ENCODE measurements around the gene FLT3LG. TPM values are rescaled to one million over a fixed set of nuclear protein-coding genes. Genes with fewer than 3 reads are reported as not detected.
"Not testable (repeated sequence)": the region's sequence is repeated elsewhere in the genome, so short reads cannot be mapped to it uniquely, and the experiment has no call there.

Gene FLT3LG
- total RNA-seq, 2 donors from 2014 or later, result 4.9 to 6.0 TPM

- DNase-seq (no peak), ATAC-seq (no peak)
- intact Hi-C loops (cut with DNase I), result loop anchor here (5.0 to 10.0 kb wide), 2 partner anchors 48 to 215 kb away; no protein-coding TSS in a partner anchor
These were observed 34.2 kb upstream of the FLT3LG start for GRCh38 chr19:49439836-49440235.

GRCh38 chr19:49440439-49441209 lies 33.4 kb upstream of the FLT3LG start:
- ATAC-seq, result no peak
- intact Hi-C loops (cut with DNase I), result loop anchor here (5.0 to 10.0 kb wide), 2 partner anchors 48 to 216 kb away; no protein-coding TSS in a partner anchor

GRCh38 chr19:49441210-49441959 lies 32.6 kb upstream of the FLT3LG start, which contains the start of gene SLC17A7:
SLC17A7 (minus strand) TSS chr19:49441527; CDS start chr19:49441379, 148 bp downstream.
- ATAC-seq (peak in 1 of 2 donors; percentile 2), DNase-seq (peak; percentile 53)
- intact Hi-C loops (cut with DNase I), result loop anchor here (5.0 to 10.0 kb wide), 2 partner anchors 49 to 217 kb away; no protein-coding TSS in a partner anchor

More at GRCh38 chr19:49440439-49441209, 33.4 kb upstream of the FLT3LG start:
- no peak for DNase-seq

- DNase-seq, result no peak
These were observed 32.1 kb upstream of the FLT3LG start for GRCh38 chr19:49441960-49442350.

GRCh38 chr19:49442354-49442753 lies 31.7 kb upstream of the FLT3LG start:
- intact Hi-C loops (cut with DNase I), result loop anchor here (5.0 to 10.0 kb wide), 2 partner anchors 50 to 218 kb away; no protein-coding TSS in a partner anchor
- DNase-seq (peak; percentile 61), ATAC-seq (peak in 1 of 2 donors; percentile 0)

More at GRCh38 chr19:49441960-49442350, 32.1 kb upstream of the FLT3LG start:
- no peak for ATAC-seq
- intact Hi-C loops (cut with DNase I), result loop anchor here (5.0 to 10.0 kb wide), 2 partner anchors 50 to 217 kb away; no protein-coding TSS in a partner anchor

- intact Hi-C loops (cut with DNase I), result loop anchor here (1.0 to 10.0 kb wide), 3 partner anchors 51 to 218 kb away; no protein-coding TSS in a partner anchor
- DNase-seq (peak; percentile 97), ATAC-seq (peak; percentile 85 to 89)
These were observed 31.1 kb upstream of the FLT3LG start for GRCh38 chr19:49442771-49443365.

GRCh38 chr19:49443366-49444099 lies 30.5 kb upstream of the FLT3LG start:
- intact Hi-C loops (cut with DNase I), result loop anchor here (1.0 to 10.0 kb wide), 3 partner anchors 51 to 219 kb away; no protein-coding TSS in a partner anchor
- ATAC-seq (peak; percentile 91 to 92), DNase-seq (peak; percentile 97)

GRCh38 chr19:49444100-49444700 lies 29.8 kb upstream of the FLT3LG start:
- ATAC-seq, DNase-seq: not testable (repeated sequence)
- intact Hi-C loops (cut with DNase I), result loop anchor here (5.0 to 10.0 kb wide), 2 partner anchors 52 to 219 kb away; no protein-coding TSS in a partner anchor

GRCh38 chr19:49445997-49446396 lies 28.0 kb upstream of the FLT3LG start:
- no peak for ATAC-seq
- intact Hi-C loops (cut with DNase I), result loop anchor here in 1 of 2 donors (10.0 kb wide), 1 partner anchor 221 kb away; no protein-coding TSS in a partner anchor
- no peak for DNase-seq

GRCh38 chr19:49447485-49448431 lies 26.3 kb upstream of the FLT3LG start:
- DNase-seq, result peak; percentile 60

GRCh38 chr19:49448432-49448786 lies 25.6 kb upstream of the FLT3LG start:
- intact Hi-C loops (cut with DNase I), result loop anchor here in 1 of 2 donors (10.0 kb wide), 1 partner anchor 224 kb away; no protein-coding TSS in a partner anchor
- DNase-seq (no peak), ATAC-seq (no peak)

More at GRCh38 chr19:49447485-49448431, 26.3 kb upstream of the FLT3LG start:
- intact Hi-C loops (cut with DNase I), result loop anchor here in 1 of 2 donors (10.0 kb wide), 1 partner anchor 223 kb away; no protein-coding TSS in a partner anchor
- ATAC-seq, result no peak

GRCh38 chr19:49450405-49450804 lies 23.6 kb upstream of the FLT3LG start:
- ATAC-seq (no peak), DNase-seq (no peak)
- intact Hi-C loops (cut with DNase I), result no loop called here

- ATAC-seq, result peak; percentile 83 to 85
- intact Hi-C loops (cut with DNase I), result no loop called here
- peak; percentile 98 for DNase-seq
These were observed 22.4 kb upstream of the FLT3LG start, which contains the start of gene PIH1D1 for GRCh38 chr19:49451430-49452181. PIH1D1 (minus strand) TSS chr19:49451814; CDS start chr19:49451574, 240 bp downstream.

GRCh38 chr19:49453013-49453756 lies 20.8 kb upstream of the FLT3LG start, which contains the start of gene ALDH16A1:
ALDH16A1 (plus strand) TSS chr19:49453225; CDS start chr19:49453332, 107 bp downstream.
- intact Hi-C loops (cut with DNase I), result no loop called here
- peak; percentile 94 for ATAC-seq
- DNase-seq, result peak; percentile 98

- ATAC-seq (no peak), DNase-seq (no peak)
- intact Hi-C loops (cut with DNase I), result no loop called here
These were observed 20.2 kb upstream of the FLT3LG start for GRCh38 chr19:49453757-49454240.

Measured in left cardiac atrium (tissue), 4 donors.